A673 (cell line): Measurements from ENCODE around the gene MAN2A2.
"Not testable (repeated sequence)": the region's sequence is repeated elsewhere in the genome, so short reads cannot be mapped to it uniquely, and the experiment has no call there.

Experiments used
- CTCF ChIP-seq: fragments of 300-800, 200-600 bp; sonication (generic); conservative IDR thresholded peaks from 2 replicates; pipeline ENCODE4 v1.5.1; 2017; ENCODE audit warnings: low read depth, mild to moderate bottlenecking, antibody characterized with exemption, low read length, moderate library complexity, mixed read lengths
- EZH2 ChIP-seq: fragments of 200-600 bp; sonication (generic); IDR thresholded peaks from 2 replicates; pipeline ENCODE4 v1.6.1; 2017; ENCODE audit warnings: borderline replicate concordance, low read depth, mild to moderate bottlenecking, mixed read lengths, antibody characterized with exemption, low read length; ENCODE audit not compliant: poor library complexity, severe bottlenecking

- TF ChIP-seq EZH2, CTCF: not testable (repeated sequence)
These were observed 19.7 kb downstream of the MAN2A2 start for GRCh38 chr15:90922712-90923322.
